H54 (cell line): ENCODE results near the gene NEDD4.
"Not testable (repeated sequence)": the region's sequence is repeated elsewhere in the genome, so short reads cannot be mapped to it uniquely, and the experiment has no call there.

Source experiments
- DNase-seq: peaks from one replicate; pipeline ENCODE4 v3.0.0; 2011; ENCODE audit warnings: low spot score, mixed read lengths; ENCODE audit not compliant: insufficient read length
- FAIRE-seq: peaks from 3 replicates; lab custom pipeline; 2011; peaks lifted over from hg19 to GRCh38; lab: Jason Lieb, UNC
- POLR2A ChIP-seq: IDR thresholded peaks from 2 replicates; pipeline ENCODE4 v1.6.1; 2011; ENCODE audit warnings: low read depth, mild to moderate bottlenecking, low read length

NEDD4 gene

GRCh38 chr15:55993111-55993803 lies at the start of gene NEDD4:
NEDD4 (minus strand) TSS chr15:55993612; CDS start chr15:55993555, 57 bp downstream.
- FAIRE-seq (no peak), DNase-seq (peak; percentile 70)
- TF ChIP-seq POLR2A = peak; percentile 76

GRCh38 chr15:56042498-56042897 lies 49.1 kb upstream of the NEDD4 start:
- FAIRE-seq (no peak), DNase-seq (no peak)
- TF ChIP-seq POLR2A = no peak

DNA sequence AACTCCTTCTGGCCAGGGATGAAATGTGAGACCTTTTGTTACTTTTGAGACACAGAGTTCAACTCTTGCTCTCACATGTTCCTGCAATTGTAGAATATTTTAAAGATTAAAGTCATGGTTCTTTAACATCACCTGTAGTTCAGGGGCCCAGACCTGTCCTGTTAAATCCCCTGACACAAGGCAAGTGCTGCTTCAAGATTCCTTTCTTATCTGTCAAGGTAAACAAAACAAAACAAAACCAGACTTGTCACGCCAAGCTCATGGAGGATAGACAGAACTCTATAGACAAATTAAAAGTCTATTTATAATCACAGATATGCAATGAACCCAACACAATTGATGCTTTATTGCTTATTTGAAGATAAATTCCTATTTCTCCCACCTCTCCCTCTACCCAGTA lies 48.6 kb upstream of the NEDD4 start:
- no peak for TF ChIP-seq POLR2A
- DNase-seq (no peak), FAIRE-seq (no peak)

DNA sequence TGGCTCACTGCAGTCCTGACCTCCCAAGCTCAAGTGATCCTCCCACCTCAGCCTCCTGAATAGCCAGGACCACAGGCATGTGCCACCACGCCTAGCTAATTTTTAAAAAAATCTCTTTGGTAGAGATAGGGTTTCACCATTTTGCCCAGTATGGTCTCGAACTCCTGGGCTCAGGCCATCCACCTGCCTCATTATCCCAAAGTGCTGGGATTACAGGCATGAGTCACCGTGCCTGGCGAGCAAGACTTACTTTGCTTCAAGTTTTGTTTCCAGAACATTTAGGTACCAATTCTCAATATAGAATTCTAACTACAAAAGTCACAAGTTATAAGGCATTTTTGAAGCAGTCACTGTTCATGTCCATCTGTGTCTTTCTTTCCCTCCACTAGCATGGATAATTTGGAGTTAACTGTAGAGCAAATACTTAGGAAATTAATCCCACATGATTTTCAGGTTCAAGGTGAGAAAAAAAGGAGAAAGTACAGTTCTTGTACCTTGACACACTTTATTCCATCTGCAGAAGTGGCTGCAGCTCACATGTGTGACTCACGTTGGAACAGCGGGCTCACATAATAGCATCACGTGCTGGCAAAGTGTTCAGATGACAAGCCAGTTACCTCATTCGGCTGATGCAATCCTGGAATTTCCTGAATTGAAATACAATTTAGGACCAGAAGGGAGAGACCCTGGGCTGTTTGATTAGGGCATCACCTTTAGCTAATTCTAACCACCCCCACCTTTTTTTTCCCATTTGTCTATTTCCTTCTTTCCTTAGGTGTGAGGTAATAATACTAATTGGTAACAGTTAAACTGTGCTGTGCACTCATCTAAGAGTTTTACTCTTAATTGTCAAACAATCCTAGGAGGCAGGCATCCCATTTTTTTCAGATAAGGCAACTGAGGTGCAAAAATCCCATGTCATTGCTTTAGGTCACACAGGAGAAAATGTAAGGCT lies 46.9 kb upstream of the NEDD4 start:
- no peak for DNase-seq
- TF ChIP-seq POLR2A = no peak
- FAIRE-seq = peak; percentile 94

GRCh38 chr15:56038707-56039106 lies 45.3 kb upstream of the NEDD4 start:
- FAIRE-seq = no peak
- no peak for DNase-seq
- no peak for TF ChIP-seq POLR2A

DNA sequence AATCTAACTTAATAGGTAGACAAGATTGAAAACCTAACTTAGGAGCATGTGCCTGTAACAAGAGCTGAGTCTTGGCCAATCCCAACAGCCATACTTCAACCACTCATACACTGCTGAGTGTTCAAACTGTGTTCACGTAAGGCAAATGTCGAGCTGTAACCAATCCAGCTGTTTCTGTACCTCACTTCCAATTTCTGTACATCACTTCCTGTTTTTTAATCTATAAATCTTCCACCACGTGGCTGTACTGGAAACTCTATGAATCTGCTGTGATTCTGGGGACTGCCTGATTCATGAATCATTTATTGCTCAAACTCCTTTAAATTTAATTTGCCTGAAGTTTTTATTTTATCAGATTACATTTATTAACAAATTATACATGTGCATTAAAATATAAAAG lies 44.6 kb upstream of the NEDD4 start:
- no peak for TF ChIP-seq POLR2A
- FAIRE-seq = no peak
- DNase-seq = no peak

GRCh38 chr15:56036546-56037067 lies 43.2 kb upstream of the NEDD4 start:
- DNase-seq = no peak
- no peak for FAIRE-seq
- no peak for TF ChIP-seq POLR2A

DNA sequence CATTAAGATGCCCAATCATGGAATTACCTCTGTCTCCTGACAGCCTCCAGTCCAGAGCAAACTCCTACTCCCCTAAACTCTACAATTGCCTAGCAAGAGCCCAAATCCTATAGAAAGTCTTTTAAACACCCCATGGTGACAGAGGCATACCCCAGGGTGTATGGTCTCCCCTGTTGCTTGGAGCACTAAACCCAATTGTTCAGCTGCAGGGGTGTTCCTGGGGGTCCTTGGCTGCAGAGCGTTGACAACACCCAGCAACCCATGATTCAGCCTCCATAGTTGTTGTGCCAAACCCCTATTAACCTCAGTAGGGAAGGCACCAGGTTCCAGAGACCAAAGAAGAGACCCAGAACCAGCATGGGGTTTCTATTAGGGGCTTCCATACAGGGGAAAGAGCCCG lies 41.8 kb upstream of the NEDD4 start:
- DNase-seq (no peak), FAIRE-seq (no peak)
- TF ChIP-seq POLR2A = no peak

DNA sequence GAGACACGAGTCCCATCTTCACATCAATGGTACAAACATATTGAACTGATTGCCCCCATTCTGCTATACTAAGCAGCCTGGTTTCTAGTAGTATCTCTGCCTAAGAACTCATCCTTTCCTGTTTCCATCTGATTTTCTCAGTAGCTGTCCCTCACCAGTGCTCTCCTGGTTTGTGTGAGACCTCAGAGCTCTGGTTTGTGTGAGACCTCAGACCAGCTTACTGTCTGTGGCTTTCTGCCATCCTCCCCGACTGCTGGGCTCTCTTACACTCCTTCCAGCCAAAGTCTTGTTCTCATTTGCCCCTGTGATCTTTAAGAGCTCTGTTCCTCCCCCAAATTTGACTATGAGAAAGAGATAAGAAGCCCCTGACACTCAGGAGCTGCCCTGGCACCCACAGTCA lies 41.1 kb upstream of the NEDD4 start:
- DNase-seq = no peak
- no peak for FAIRE-seq
- TF ChIP-seq POLR2A = no peak

- DNase-seq (no peak), FAIRE-seq (no peak)
- no peak for TF ChIP-seq POLR2A
These were observed 39.0 kb upstream of the NEDD4 start for GRCh38 chr15:56032373-56032772.

- no peak for TF ChIP-seq POLR2A
- FAIRE-seq = no peak
- no peak for DNase-seq
These were observed 38.4 kb upstream of the NEDD4 start for GRCh38 chr15:56031836-56032235.

GRCh38 chr15:56031402-56031801 lies 38.0 kb upstream of the NEDD4 start:
- DNase-seq = no peak
- TF ChIP-seq POLR2A = no peak
- no peak for FAIRE-seq

- no peak for FAIRE-seq
These were observed 35.0 kb upstream of the NEDD4 start for GRCh38 chr15:56028430-56028829.

GRCh38 chr15:56023160-56023559 lies 29.7 kb upstream of the NEDD4 start:
- not testable (repeated sequence) for DNase-seq, FAIRE-seq

More at GRCh38 chr15:56028430-56028829, 35.0 kb upstream of the NEDD4 start:
- DNase-seq = no peak
- no peak for TF ChIP-seq POLR2A

- no peak for TF ChIP-seq POLR2A
- DNase-seq (no peak), FAIRE-seq (no peak)
These were observed 26.5 kb upstream of the NEDD4 start for GRCh38 chr15:56019819-56020486.
